ENCODE results near the gene UBE2R2. TPM values are rescaled to one million over a fixed set of nuclear protein-coding genes. Genes with fewer than 3 reads are reported as not detected.
"Not testable (repeated sequence)": the region's sequence is repeated elsewhere in the genome, so short reads cannot be mapped to it uniquely, and the experiment has no call there.

UBE2R2 gene
- total and polyA plus RNA-seq, 4 experiments from 2014 or later = 10.8 to 31.4 (median 24.2) TPM

DNA sequence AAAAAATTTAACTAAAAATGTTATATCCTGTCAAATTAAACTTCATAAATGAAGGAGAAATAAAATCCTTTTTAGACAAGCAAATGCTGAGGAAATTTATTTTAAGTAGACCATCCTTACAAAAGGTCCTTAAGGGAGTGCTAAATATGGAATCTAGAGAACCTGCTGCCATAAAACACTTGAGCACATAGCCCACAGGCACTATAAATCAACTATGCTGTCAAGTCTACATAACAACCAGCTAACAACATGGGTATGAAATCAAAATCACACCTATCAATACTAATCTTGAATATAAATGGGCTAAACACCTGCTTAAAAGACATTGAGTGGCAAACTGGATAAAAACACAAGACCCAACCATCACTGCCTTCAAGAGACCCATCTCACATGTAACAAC lies 36.7 kb upstream of the UBE2R2 start:
- POLR2A ChIA-PET (ENCODE audit: partially characterized antibody) = no interaction called here
- H3K27me3 ChIP-seq (ENCODE audit: insufficient read depth, low read length) = no peaks in the 10 kb centered on the region
- no peaks in the 10 kb centered on the region for H3K9me3 ChIP-seq (ENCODE audit: control insufficient read depth in 1 of 2, low read length in 2 of 2)
- Mint-ChIP-seq H3K4me3 (no peak overlapping the region), H3K36me3 (no peaks in the 10 kb centered on the region), H3K9me3 (peaks cover 0 to 3% (median 0%) of the 10 kb centered on the region in 8 donors), H3K4me1 (peaks cover 0 to 5% (median under 1%) of the 10 kb centered on the region in 4 donors), H3K27ac (no peak overlapping the region), H3K27me3 (peaks cover 6 to 15% of the 10 kb centered on the region in 2 donors)
- no peak overlapping the region for H3K4me3 ChIP-seq (ENCODE audit: low read length in 2 of 2)
- H3K36me3 ChIP-seq (ENCODE audit: insufficient read depth, low read length) = no peaks in the 10 kb centered on the region
- intact Hi-C loops (cut with micrococcal nuclease) = no loop called here
- no peak for DNase-seq
- no peak overlapping the region for H3K27ac ChIP-seq (ENCODE audit: low read depth, low read length)
- CTCF ChIA-PET (ENCODE audit: partially characterized antibody) = interaction anchor here (0.6 kb wide), 1 partner anchor 9 kb away, joined by 4 read pairs; no protein-coding TSS in a partner anchor
- no peaks in the 10 kb centered on the region for H3K4me1 ChIP-seq (ENCODE audit: insufficient read depth, low read length)

DNA sequence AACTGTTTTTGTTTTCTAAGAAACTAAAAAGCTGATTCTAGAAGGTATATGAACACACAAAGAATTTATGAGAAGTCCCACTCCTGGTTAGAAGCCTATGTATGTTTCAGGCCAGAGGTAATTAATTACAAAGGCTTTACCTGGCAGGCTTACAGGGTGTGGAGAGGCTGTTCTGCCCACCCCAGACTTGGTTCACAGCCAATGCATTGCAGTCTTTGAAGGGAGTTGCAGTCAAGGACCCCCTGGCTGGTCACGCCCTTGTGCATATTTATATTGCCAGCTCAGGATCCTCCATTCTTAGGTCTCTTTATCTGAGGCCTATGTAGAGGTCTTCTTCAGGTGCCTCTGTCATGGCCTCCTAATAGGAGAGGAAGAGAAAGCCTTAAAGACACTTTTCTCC lies 35.2 kb upstream of the UBE2R2 start:
- no peaks in the 10 kb centered on the region for H3K36me3 Mint-ChIP-seq
- Histone ChIP-seq H3K27ac (ENCODE audit: low read depth, low read length) (no peak overlapping the region), H3K4me1 (ENCODE audit: insufficient read depth, low read length) (no peaks in the 10 kb centered on the region), H3K4me3 (ENCODE audit: low read length in 2 of 2) (no peak overlapping the region), H3K9me3 (ENCODE audit: control insufficient read depth in 1 of 2, low read length in 2 of 2) (no peaks in the 10 kb centered on the region), H3K27me3 (ENCODE audit: insufficient read depth, low read length) (no peaks in the 10 kb centered on the region), H3K36me3 (ENCODE audit: insufficient read depth, low read length) (no peaks in the 10 kb centered on the region)
- H3K4me3 Mint-ChIP-seq = no peak overlapping the region
- CTCF ChIA-PET (ENCODE audit: partially characterized antibody) = interaction anchor here (0.9 kb wide), 1 partner anchor 15 kb away, joined by 3 read pairs; no protein-coding TSS in a partner anchor
- DNase-seq = no peak
- H3K27ac Mint-ChIP-seq = no peak overlapping the region
- H3K27me3 Mint-ChIP-seq = peaks cover 11 to 26% of the 10 kb centered on the region in 2 donors
- POLR2A ChIA-PET (ENCODE audit: partially characterized antibody) = no interaction called here
- H3K9me3 Mint-ChIP-seq = peaks cover 0 to 3% (median 0%) of the 10 kb centered on the region in 8 donors
- peaks cover 0 to 5% (median under 1%) of the 10 kb centered on the region in 4 donors for H3K4me1 Mint-ChIP-seq
- intact Hi-C loops (cut with micrococcal nuclease) = no loop called here

DNA sequence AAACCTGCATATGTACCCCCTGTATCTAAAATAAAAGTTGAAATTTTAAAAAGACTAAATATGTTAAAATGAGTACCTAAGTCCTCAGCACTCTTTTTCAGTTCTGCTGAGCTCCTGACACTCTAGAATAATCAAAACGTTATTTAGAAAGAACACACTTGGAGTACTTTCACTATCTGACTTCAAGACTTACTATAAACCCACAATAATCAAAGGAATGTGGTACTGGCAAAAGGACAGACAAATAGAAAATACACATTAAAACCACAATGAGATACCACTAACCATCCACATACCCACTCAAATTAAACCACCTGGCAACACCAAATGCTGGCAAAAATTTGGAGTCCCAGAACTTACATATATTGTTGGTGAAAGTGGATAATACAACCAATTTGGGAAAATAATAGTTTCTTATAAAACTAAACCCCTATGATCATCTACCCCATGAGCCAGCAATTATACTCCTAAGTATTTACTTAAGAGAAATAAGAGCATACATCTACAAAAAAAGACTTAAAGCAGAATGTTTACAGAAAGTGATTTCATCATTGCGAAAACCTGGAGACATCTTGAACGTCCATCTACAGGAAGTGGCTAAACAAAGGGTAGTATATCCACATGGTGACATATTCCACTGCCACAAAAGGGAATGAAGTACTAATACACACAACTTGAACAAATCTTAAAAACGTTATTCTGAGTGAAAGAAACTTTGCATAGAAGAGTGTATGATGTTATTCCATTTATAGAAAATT lies 34.4 kb upstream of the UBE2R2 start:
- no peak for DNase-seq
- peaks cover 0 to 3% (median 0%) of the 10 kb centered on the region in 8 donors for H3K9me3 Mint-ChIP-seq
- peaks cover 0 to 5% (median under 1%) of the 10 kb centered on the region in 4 donors for H3K4me1 Mint-ChIP-seq
- CTCF ChIA-PET (ENCODE audit: partially characterized antibody) = no interaction called here
- peaks cover 14 to 27% of the 10 kb centered on the region in 2 donors for H3K27me3 Mint-ChIP-seq
- no peak overlapping the region for H3K27ac ChIP-seq (ENCODE audit: low read depth, low read length)
- no peaks in the 10 kb centered on the region for H3K36me3 Mint-ChIP-seq
- no peak overlapping the region for H3K27ac Mint-ChIP-seq
- no peak overlapping the region for H3K4me3 ChIP-seq (ENCODE audit: low read length in 2 of 2)
- H3K4me3 Mint-ChIP-seq = no peak overlapping the region
- no peaks in the 10 kb centered on the region for H3K36me3 ChIP-seq (ENCODE audit: insufficient read depth, low read length)
- H3K4me1 ChIP-seq (ENCODE audit: insufficient read depth, low read length) = no peaks in the 10 kb centered on the region
- intact Hi-C loops (cut with micrococcal nuclease) = no loop called here
- H3K27me3 ChIP-seq (ENCODE audit: insufficient read depth, low read length) = no peaks in the 10 kb centered on the region
- POLR2A ChIA-PET (ENCODE audit: partially characterized antibody) = no interaction called here
- no peaks in the 10 kb centered on the region for H3K9me3 ChIP-seq (ENCODE audit: control insufficient read depth in 1 of 2, low read length in 2 of 2)

DNA sequence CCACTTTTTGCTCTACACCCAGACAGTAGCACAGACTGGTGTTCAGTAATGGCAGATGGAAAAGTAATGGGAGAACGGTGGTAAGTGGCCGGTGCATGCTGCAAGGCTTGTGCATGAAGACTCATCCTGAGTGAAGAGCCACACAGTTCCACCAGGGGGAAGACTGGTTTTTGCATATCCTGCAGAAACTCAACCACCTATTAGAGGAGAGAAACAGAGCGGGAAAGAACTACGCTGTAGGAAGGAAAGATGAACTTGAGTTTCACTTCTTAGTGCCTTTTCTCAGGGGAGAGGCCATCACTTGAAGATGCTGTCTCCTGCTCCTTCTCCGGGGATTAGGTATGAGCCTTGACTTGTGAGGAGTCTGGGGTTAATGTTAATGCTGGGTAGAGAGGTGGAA lies 31.0 kb upstream of the UBE2R2 start:
- no peak overlapping the region for H3K27ac Mint-ChIP-seq
- ChIA-PET CTCF (ENCODE audit: partially characterized antibody) (no interaction called here), POLR2A (ENCODE audit: partially characterized antibody) (no interaction called here)
- no peak for DNase-seq
- intact Hi-C loops (cut with micrococcal nuclease) = no loop called here
- Histone ChIP-seq H3K4me3 (ENCODE audit: low read length in 2 of 2) (no peak overlapping the region), H3K4me1 (ENCODE audit: insufficient read depth, low read length) (no peaks in the 10 kb centered on the region), H3K27ac (ENCODE audit: low read depth, low read length) (no peak overlapping the region), H3K9me3 (ENCODE audit: control insufficient read depth in 1 of 2, low read length in 2 of 2) (no peaks in the 10 kb centered on the region), H3K36me3 (ENCODE audit: insufficient read depth, low read length) (no peaks in the 10 kb centered on the region), H3K27me3 (ENCODE audit: insufficient read depth, low read length) (no peaks in the 10 kb centered on the region)
- peaks cover 15 to 18% of the 10 kb centered on the region in 2 donors for H3K27me3 Mint-ChIP-seq
- no peak overlapping the region for H3K4me3 Mint-ChIP-seq
- no peaks in the 10 kb centered on the region for H3K36me3 Mint-ChIP-seq
- H3K9me3 Mint-ChIP-seq = peaks cover 0 to 3% (median 0%) of the 10 kb centered on the region in 8 donors
- no peaks in the 10 kb centered on the region for H3K4me1 Mint-ChIP-seq

DNA sequence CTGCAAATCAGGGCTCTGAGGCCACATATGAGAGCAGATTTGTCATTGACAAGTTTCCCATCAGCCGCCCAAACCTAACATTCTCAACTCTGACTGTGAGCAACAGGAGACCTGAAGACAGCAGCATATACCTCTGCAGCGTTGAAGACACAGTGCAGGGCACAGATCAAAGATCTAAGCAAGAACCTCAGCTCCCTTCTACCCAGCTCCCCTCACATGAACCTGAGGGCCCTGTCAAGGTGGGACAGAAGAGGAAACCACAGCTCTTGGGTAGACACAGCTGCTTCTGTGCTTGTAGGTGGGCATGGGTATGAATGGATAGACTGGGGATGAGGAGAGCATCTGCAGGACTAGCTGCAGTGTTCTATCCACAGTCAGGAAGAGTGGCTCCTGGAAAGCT lies 30.3 kb upstream of the UBE2R2 start:
- Mint-ChIP-seq H3K27ac (no peak overlapping the region), H3K4me1 (no peaks in the 10 kb centered on the region), H3K27me3 (peaks cover 12 to 18% of the 10 kb centered on the region in 2 donors), H3K9me3 (no peaks in the 10 kb centered on the region), H3K36me3 (no peaks in the 10 kb centered on the region), H3K4me3 (no peak overlapping the region)
- POLR2A ChIA-PET (ENCODE audit: partially characterized antibody) = no interaction called here
- Histone ChIP-seq H3K4me1 (ENCODE audit: insufficient read depth, low read length) (no peaks in the 10 kb centered on the region), H3K4me3 (ENCODE audit: low read length in 2 of 2) (no peak overlapping the region), H3K27ac (ENCODE audit: low read depth, low read length) (no peak overlapping the region), H3K9me3 (ENCODE audit: control insufficient read depth in 1 of 2, low read length in 2 of 2) (no peaks in the 10 kb centered on the region), H3K36me3 (ENCODE audit: insufficient read depth, low read length) (no peaks in the 10 kb centered on the region), H3K27me3 (ENCODE audit: insufficient read depth, low read length) (no peaks in the 10 kb centered on the region)
- DNase-seq = no peak
- intact Hi-C loops (cut with micrococcal nuclease) = no loop called here
- CTCF ChIA-PET (ENCODE audit: partially characterized antibody) = interaction anchor here (1.1 to 2.7 kb wide), 2 partner anchors 8 to 12 kb away, joined by 3 to 11 read pairs; no protein-coding TSS in a partner anchor

DNA sequence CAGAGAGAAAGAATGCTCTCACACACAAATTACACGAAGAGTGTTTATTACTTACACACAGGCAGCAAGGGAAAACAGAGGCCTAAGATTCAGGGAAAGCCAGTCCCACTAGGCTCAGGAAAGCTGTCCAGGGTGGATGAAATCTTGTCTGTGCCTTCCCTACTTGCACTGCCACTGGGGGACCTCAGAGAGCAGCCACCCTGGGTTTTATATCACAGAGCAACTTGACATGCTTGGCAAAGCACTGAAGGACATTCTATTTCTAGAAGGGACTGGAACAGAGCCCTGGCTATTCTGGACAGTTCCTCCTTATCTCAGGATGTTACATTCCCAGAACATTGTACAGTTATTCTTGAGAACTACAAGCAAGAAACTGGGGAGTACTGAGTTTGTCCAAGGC lies 29.1 kb upstream of the UBE2R2 start:
- no peak overlapping the region for H3K27ac ChIP-seq (ENCODE audit: low read depth, low read length)
- CTCF ChIA-PET (ENCODE audit: partially characterized antibody) = interaction anchor here (1.1 to 2.7 kb wide), 2 partner anchors 9 to 13 kb away, joined by 3 to 11 read pairs; no protein-coding TSS in a partner anchor

DNA sequence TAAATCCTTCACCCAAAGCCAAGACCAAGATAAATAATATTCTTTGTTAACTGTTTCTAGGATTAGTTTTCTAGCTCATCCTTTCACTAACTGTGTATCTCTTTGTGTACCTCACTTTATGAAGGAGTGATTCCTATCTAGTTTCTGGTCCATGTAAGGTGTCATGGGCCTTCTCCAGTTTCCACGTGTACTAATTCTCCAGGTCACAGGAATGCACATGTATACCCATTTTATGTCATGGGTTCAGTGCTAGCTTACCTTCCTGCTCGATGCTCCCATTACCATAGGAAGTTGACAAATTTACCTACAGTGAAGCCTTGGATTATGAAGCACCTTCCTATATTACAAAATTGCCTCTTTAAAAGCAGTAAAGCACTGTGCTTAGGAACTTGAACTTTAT lies 27.5 kb upstream of the UBE2R2 start:
- H3K27ac ChIP-seq (ENCODE audit: low read depth, low read length); H3K9me3 ChIP-seq (ENCODE audit: control insufficient read depth in 1 of 2, low read length in 2 of 2); H3K27ac Mint-ChIP-seq; H3K27me3 ChIP-seq (ENCODE audit: insufficient read depth, low read length); POLR2A ChIA-PET (ENCODE audit: partially characterized antibody); H3K4me1 Mint-ChIP-seq; DNase-seq; H3K9me3 Mint-ChIP-seq; H3K4me1 ChIP-seq (ENCODE audit: insufficient read depth, low read length); intact Hi-C loops (cut with micrococcal nuclease); H3K4me3 Mint-ChIP-seq; H3K36me3 ChIP-seq (ENCODE audit: insufficient read depth, low read length); H3K4me3 ChIP-seq (ENCODE audit: low read length in 2 of 2); H3K36me3 Mint-ChIP-seq: not testable (repeated sequence)
- CTCF ChIA-PET (ENCODE audit: partially characterized antibody) = interaction anchor here (0.8 to 1.6 kb wide), 2 partner anchors 10 to 24 kb away, joined by 3 read pairs; no protein-coding TSS in a partner anchor
- peaks cover 12 to 21% of the 10 kb centered on the region in 2 donors for H3K27me3 Mint-ChIP-seq

More for the DNA sequence above, 29.1 kb upstream of the UBE2R2 start:
- POLR2A ChIA-PET (ENCODE audit: partially characterized antibody) = no interaction called here
- Histone ChIP-seq H3K36me3 (ENCODE audit: insufficient read depth, low read length) (no peaks in the 10 kb centered on the region), H3K27me3 (ENCODE audit: insufficient read depth, low read length) (no peaks in the 10 kb centered on the region), H3K4me3 (ENCODE audit: low read length in 2 of 2) (no peak overlapping the region), H3K4me1 (ENCODE audit: insufficient read depth, low read length) (no peaks in the 10 kb centered on the region), H3K9me3 (ENCODE audit: control insufficient read depth in 1 of 2, low read length in 2 of 2) (no peaks in the 10 kb centered on the region)
- intact Hi-C loops (cut with micrococcal nuclease) = no loop called here
- Mint-ChIP-seq H3K27ac (no peak overlapping the region), H3K36me3 (no peaks in the 10 kb centered on the region), H3K4me3 (no peak overlapping the region), H3K27me3 (peaks cover 12 to 18% of the 10 kb centered on the region in 2 donors), H3K4me1 (no peaks in the 10 kb centered on the region), H3K9me3 (no peaks in the 10 kb centered on the region)
- DNase-seq = no peak
